GM13977 (cell line): ENCODE data around the gene BCAS3.

Source experiments
- DNase-seq: peaks from one replicate; pipeline ENCODE4 v3.0.0; 2012; ENCODE audit warnings: low spot score
- CTCF ChIP-seq: IDR thresholded peaks from 2 replicates; pipeline ENCODE4 v1.5.1; 2012; ENCODE audit warnings: mild to moderate bottlenecking, control low read depth; ENCODE audit not compliant: insufficient read depth; ENCODE audit errors: extremely low read depth, missing control alignments
- in situ Hi-C: fragments of 300-500 bp; cut with MboI; formaldehyde crosslinking; loops from one replicate; pipeline ENCODE4 v1.12.0; 2022; ENCODE audit warnings: low sequenced_read_pairs, low pct_unique_long_range_greater_than_20kb, mixed read lengths, inconsistent platforms; ENCODE audit not compliant: unreplicated experiment

BCAS3 gene

DNA sequence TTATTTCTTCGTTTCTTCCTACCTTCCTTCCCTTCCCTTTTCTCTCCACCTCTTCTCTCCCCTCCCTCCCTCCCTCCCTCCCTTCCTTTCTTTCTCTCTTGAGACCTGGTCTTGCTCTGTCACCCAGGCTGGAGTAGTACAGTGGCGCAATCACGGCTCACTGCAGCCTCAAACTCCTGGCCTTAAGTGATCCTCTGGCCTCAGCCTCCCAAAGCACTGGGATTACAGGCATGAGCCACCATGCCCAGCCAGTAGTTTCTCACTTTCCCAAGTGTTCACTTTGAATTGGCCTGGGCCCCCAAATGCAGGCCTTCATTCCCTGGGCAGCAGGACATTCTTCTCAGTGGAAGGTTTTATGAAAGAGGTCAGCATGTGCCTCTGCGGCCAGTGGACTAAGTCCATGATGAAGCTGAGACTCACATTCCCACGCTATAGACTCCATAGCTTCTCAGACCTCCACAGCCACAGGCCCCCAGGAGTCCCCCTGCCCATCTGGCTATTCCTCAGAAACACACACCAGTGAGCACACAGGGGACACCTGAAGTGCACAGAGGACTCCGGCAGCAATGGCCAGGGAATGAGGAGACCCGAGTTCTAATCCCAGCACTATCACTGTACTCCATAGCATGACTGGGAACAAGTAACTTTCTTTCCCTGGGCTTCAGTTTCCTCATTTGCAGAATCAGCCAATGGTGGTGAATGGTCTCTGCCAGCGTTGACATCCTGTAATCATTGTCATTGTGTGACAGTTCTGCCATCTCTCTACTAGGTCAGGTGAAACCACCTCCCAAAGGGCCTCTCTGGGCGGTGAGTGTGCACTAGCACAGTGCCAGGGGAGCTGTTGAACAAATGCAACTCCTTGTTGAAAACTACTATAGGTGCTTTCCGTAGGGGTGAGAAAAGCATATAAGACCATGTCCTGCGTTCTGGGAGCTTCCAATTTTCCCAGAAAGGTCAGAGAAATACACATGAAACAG, 652.8 kb downstream of the BCAS3 start:
- TF ChIP-seq CTCF: no peak
- in situ Hi-C loops: no loop called here
- no peak for DNase-seq

DNA sequence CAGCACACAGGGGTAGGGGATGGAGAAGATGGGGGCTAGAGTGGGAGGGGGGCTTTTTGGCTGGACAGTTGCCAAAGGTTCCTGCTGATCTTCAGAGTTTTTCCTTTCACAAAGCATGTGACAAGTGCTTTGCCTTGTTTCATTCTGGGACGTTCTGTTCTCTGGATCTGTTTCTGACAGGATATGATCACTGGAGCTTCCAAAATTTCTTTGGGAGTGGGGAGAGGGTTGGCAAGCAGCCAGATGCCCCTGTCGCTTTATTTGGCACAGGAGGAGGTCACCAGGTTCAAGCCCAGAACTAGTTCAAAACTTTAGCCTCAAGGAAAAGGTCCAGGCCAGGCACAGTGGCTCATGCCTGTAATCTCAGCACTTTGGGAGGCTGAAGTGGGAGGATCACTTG, 653.5 kb downstream of the BCAS3 start:
- DNase-seq: no peak
- no peak for TF ChIP-seq CTCF
- in situ Hi-C loops: no loop called here

GRCh38 chr17:61331886-61332285, 654.2 kb downstream of the BCAS3 start:
- TF ChIP-seq CTCF: no peak
- in situ Hi-C loops: no loop called here
- no peak for DNase-seq

DNA sequence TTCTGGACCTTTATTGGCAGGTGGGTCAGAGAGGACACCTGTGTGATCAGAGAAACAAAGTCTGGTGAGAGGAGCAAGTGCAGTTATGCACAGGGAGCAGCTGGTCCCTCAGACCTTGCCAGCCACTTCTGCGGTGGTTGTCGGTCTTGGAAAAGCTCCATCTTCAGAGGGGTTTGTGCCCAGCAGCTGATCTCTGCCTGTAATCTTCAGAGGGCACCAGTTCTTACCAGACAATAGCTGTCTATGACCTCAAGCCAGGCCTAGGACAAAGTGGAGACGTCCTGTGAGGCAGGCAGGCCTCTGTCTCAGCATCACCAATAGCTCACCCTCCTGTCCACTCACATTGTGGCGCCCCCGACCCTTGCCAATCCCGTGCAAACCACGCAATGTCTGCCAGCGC, 655.5 kb downstream of the BCAS3 start:
- in situ Hi-C loops: no loop called here
- no peak for TF ChIP-seq CTCF
- no peak for DNase-seq

DNA sequence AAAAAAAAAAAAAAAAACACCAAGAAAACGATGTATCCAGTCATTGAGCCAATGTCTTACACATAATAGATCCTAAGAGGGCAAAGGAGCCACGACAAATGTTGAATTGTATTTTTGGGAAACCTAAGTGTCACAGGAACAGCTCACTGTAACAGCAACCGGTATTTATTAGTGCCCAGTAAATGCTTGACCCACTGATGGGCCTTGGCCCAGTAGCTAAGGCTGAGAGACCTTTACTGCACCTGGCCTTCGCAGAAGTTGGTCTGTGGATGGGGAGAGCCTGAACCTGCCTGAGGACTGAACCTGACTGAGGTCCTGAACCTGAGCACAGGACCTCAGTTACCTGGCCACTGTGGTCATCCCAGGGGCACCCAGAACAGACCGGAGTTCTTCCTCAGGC, 657.0 kb downstream of the BCAS3 start:
- TF ChIP-seq CTCF: no peak
- in situ Hi-C loops: no loop called here
- DNase-seq: no peak

GRCh38 chr17:61335105-61335844, 657.6 kb downstream of the BCAS3 start:
- no peak for DNase-seq
- TF ChIP-seq CTCF: no peak
- in situ Hi-C loops: no loop called here
